ENCODE data around the gene VSIR. TPM values are rescaled to one million over a fixed set of nuclear protein-coding genes. Genes with fewer than 3 reads are reported as not detected.

The VSIR gene
- total and polyA plus RNA-seq, 9 donors: 19.9 to 94.1 (median 57.2) TPM

GRCh38 chr10:71712572-71713134, 60.7 kb downstream of the VSIR start:
- TF ChIP-seq, protein P1, sequence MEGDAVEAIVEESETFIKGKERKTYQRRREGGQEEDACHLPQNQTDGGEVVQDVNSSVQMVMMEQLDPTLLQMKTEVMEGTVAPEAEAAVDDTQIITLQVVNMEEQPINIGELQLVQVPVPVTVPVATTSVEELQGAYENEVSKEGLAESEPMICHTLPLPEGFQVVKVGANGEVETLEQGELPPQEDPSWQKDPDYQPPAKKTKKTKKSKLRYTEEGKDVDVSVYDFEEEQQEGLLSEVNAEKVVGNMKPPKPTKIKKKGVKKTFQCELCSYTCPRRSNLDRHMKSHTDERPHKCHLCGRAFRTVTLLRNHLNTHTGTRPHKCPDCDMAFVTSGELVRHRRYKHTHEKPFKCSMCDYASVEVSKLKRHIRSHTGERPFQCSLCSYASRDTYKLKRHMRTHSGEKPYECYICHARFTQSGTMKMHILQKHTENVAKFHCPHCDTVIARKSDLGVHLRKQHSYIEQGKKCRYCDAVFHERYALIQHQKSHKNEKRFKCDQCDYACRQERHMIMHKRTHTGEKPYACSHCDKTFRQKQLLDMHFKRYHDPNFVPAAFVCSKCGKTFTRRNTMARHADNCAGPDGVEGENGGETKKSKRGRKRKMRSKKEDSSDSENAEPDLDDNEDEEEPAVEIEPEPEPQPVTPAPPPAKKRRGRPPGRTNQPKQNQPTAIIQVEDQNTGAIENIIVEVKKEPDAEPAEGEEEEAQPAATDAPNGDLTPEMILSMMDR (IDR thresholded peaks at IDR 0.05): no peak
- TF ChIP-seq EP300 (IDR thresholded peaks at IDR 0.05) (no peak), POLR2A (IDR thresholded peaks at IDR 0.05) (no peak)
- intact Hi-C loops (cut with DNase I): loop anchor here in 2 of 4 donors (2.0 to 5.0 kb wide), 2 partner anchors 60 kb away; partner anchors contain the start of gene VSIR (in 2 of the 2)
- Histone ChIP-seq H3K27ac (peak overlapping the region; percentile 63 to 95), H3K4me3 (no peak overlapping the region), H3K27me3 (no peaks in the 10 kb centered on the region), H3K9me3 (no peaks in the 10 kb centered on the region), H3K36me3 (no peaks in the 10 kb centered on the region), H3K4me1 (ENCODE audit: insufficient read depth) (peaks cover 41% of the 10 kb centered on the region)
- WGBS, 3 donors: 49 to 66% (median 56%) methylated on average over 17 of the region's 17 CpGs
- no peak for DNase-seq

- intact Hi-C loops (cut with DNase I): loop anchor here in 2 of 4 donors (2.0 to 5.0 kb wide), 2 partner anchors 60 to 61 kb away; partner anchors contain the start of gene VSIR (in 2 of the 2)
These were observed 61.1 kb downstream of the VSIR start for GRCh38 chr10:71712170-71712569.

GRCh38 chr10:71711052-71711623, 62.2 kb downstream of the VSIR start:
- peak in 1 of 5 donors; percentile 21 for DNase-seq
- WGBS, 3 donors: 89 to 93% (median 92%) methylated on average over 6 of the region's 6 CpGs
- peak overlapping the region in 1 of 2 donors; percentile 95 for H3K27ac ChIP-seq

More at GRCh38 chr10:71712170-71712569, 61.1 kb downstream of the VSIR start:
- DNase-seq: no peak
- Histone ChIP-seq H3K9me3 (no peaks in the 10 kb centered on the region), H3K4me3 (no peak overlapping the region), H3K27ac (peak overlapping the region; percentile 63 to 95), H3K36me3 (no peaks in the 10 kb centered on the region), H3K4me1 (ENCODE audit: insufficient read depth) (peaks cover 37% of the 10 kb centered on the region), H3K27me3 (no peaks in the 10 kb centered on the region)
- TF ChIP-seq POLR2A (IDR thresholded peaks at IDR 0.05): no peak
- TF ChIP-seq EP300 (IDR thresholded peaks at IDR 0.05): no peak
- TF ChIP-seq, protein P1 (IDR thresholded peaks at IDR 0.05): no peak
- 93 to 99% (median 98%) methylated on average over 2 of the region's 2 CpGs for WGBS, 3 donors

DNA sequence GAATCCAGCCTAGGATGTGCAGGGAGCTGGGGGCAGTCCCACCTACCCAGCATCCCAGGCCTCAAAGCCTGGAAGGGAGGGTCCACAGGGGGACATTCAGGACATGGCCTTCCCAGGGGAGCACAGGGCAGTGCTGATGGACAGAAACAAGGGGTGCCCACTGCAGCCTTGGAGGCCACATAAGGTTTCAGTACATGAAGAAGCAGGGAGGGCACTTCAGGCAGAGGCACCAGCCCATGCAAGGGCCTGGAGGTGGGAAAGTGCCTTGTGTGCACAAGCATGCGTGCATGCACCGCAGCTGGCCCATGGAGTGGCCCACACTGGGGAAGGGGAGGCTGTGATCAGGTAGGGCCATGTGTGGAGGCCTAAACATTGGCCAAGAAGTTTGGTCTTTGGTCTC, 62.8 kb downstream of the VSIR start:
- Histone ChIP-seq H3K27ac (no peak overlapping the region), H3K4me3 (no peak overlapping the region), H3K27me3 (no peaks in the 10 kb centered on the region), H3K36me3 (no peaks in the 10 kb centered on the region), H3K4me1 (ENCODE audit: insufficient read depth) (peaks cover 25% of the 10 kb centered on the region), H3K9me3 (no peaks in the 10 kb centered on the region)
- TF ChIP-seq, protein P1 (IDR thresholded peaks at IDR 0.05): no peak
- TF ChIP-seq POLR2A (IDR thresholded peaks at IDR 0.05) (no peak), EP300 (IDR thresholded peaks at IDR 0.05) (no peak)
- intact Hi-C loops (cut with DNase I): loop anchor here in 1 of 4 donors (5.0 kb wide), 1 partner anchor 62 kb away; the partner anchor contains the start of gene VSIR
- DNase-seq: peak in 1 of 5 donors; percentile 28
- 95 to 100% (median 97%) methylated on average over 2 of the region's 2 CpGs for WGBS, 3 donors

More at GRCh38 chr10:71711052-71711623, 62.2 kb downstream of the VSIR start:
- H3K4me3 ChIP-seq: no peak overlapping the region
- intact Hi-C loops (cut with DNase I): loop anchor here in 1 of 4 donors (5.0 kb wide), 1 partner anchor 61 kb away; the partner anchor contains the start of gene VSIR
- no peaks in the 10 kb centered on the region for H3K9me3 ChIP-seq
- TF ChIP-seq POLR2A (IDR thresholded peaks at IDR 0.05) (no peak), EP300 (IDR thresholded peaks at IDR 0.05) (no peak)
- TF ChIP-seq, protein P1 (IDR thresholded peaks at IDR 0.05): no peak
- no peaks in the 10 kb centered on the region for H3K27me3 ChIP-seq
- H3K36me3 ChIP-seq: no peaks in the 10 kb centered on the region
- peaks cover 29% of the 10 kb centered on the region for H3K4me1 ChIP-seq (ENCODE audit: insufficient read depth)
